Activated CD4-positive, CD25-positive, alpha-beta regulatory T cell (primary cell): ENCODE data around the gene CDH23.

Source experiments
- DNase-seq, 4 experiments: peaks; one replicate each; lab custom pipeline; 2025; lab: John Stamatoyannopoulos, UW

The CDH23 gene

GRCh38 chr10:71818674-71819260, 422.0 kb downstream of the CDH23 start:
- DNase-seq: no peak

- no peak for DNase-seq
These were observed 422.7 kb downstream of the CDH23 start for GRCh38 chr10:71819441-71819861.

- DNase-seq: no peak
These were observed 423.3 kb downstream of the CDH23 start for GRCh38 chr10:71819985-71820384.

GRCh38 chr10:71820966-71821365, 424.2 kb downstream of the CDH23 start:
- no peak for DNase-seq

GRCh38 chr10:71821909-71822763, 425.4 kb downstream of the CDH23 start:
- no peak for DNase-seq

GRCh38 chr10:71823356-71823755, 426.6 kb downstream of the CDH23 start:
- DNase-seq: no peak

- no peak for DNase-seq
These were observed 427.6 kb downstream of the CDH23 start for GRCh38 chr10:71824333-71824732.

GRCh38 chr10:71825217-71825616, 428.5 kb downstream of the CDH23 start:
- no peak for DNase-seq

- no peak for DNase-seq
These were observed 431.1 kb downstream of the CDH23 start for GRCh38 chr10:71827852-71828251.

GRCh38 chr10:71828702-71829101, 432.0 kb downstream of the CDH23 start:
- DNase-seq: no peak

- no peak for DNase-seq
These were observed 432.5 kb downstream of the CDH23 start for GRCh38 chr10:71829171-71829570.

- DNase-seq: no peak
These were observed 433.2 kb downstream of the CDH23 start for GRCh38 chr10:71829896-71830295.

GRCh38 chr10:71830726-71831125, 434.0 kb downstream of the CDH23 start:
- DNase-seq: no peak

GRCh38 chr10:71831646-71832552, 435.2 kb downstream of the CDH23 start:
- DNase-seq: no peak

- DNase-seq: no peak
These were observed 436.2 kb downstream of the CDH23 start for GRCh38 chr10:71832967-71833366.

- no peak for DNase-seq
These were observed 437.0 kb downstream of the CDH23 start for GRCh38 chr10:71833451-71834342.

GRCh38 chr10:71834343-71834674, 437.6 kb downstream of the CDH23 start:
- no peak for DNase-seq

- no peak for DNase-seq
These were observed 439.2 kb downstream of the CDH23 start for GRCh38 chr10:71835671-71836595.

GRCh38 chr10:71836596-71836974, 439.9 kb downstream of the CDH23 start:
- no peak for DNase-seq

GRCh38 chr10:71837098-71837827, 440.5 kb downstream of the CDH23 start:
- DNase-seq: no peak
